ENCODE measurements around the gene CERS5. TPM values are rescaled to one million over a fixed set of nuclear protein-coding genes. Genes with fewer than 3 reads are reported as not detected.

The CERS5 gene
- total RNA-seq, 1 donor from 2014 or later = 48.0 TPM

GRCh38 chr12:50197297-50197727 is 30.1 kb upstream of the CERS5 start:
- Mint-ChIP-seq H3K9me3 (no peaks in the 10 kb centered on the region), H3K27ac (no peak overlapping the region), H3K36me3 (peaks cover 3% of the 10 kb centered on the region), H3K4me1 (no peaks in the 10 kb centered on the region), H3K4me3 (no peak overlapping the region), H3K27me3 (ENCODE audit: insufficient read depth, low read depth) (no peaks in the 10 kb centered on the region)
- H3K4me1 ChIP-seq = no peaks in the 10 kb centered on the region
- no peaks in the 10 kb centered on the region for H3F3A ChIP-seq (ENCODE audit: low read depth)
- no peak for DNase-seq (ENCODE audit: low spot score)
- H3K36me3 ChIP-seq = no peaks in the 10 kb centered on the region
- H3K79me2 ChIP-seq (ENCODE audit: low read depth) = no peaks in the 10 kb centered on the region
- no peak overlapping the region for H2AFZ ChIP-seq (replicated peaks)
- no peak overlapping the region for H3K9ac ChIP-seq
- no peak overlapping the region for H3K4me2 ChIP-seq
- no peak for TF ChIP-seq EZH2 (IDR thresholded peaks at IDR 0.05)
- TF ChIP-seq CTCF (IDR thresholded peaks at IDR 0.05) = no peak
- no peak for TF ChIP-seq EZH2phosphoT487 (IDR thresholded peaks at IDR 0.05)
- no peak overlapping the region for H3K27ac ChIP-seq
- no peaks in the 10 kb centered on the region for H3K9me3 ChIP-seq (ENCODE audit: low read depth)
- no peak overlapping the region for H3K4me3 ChIP-seq
- no peaks in the 10 kb centered on the region for H3K27me3 ChIP-seq
- H4K20me1 ChIP-seq (ENCODE audit: low read depth) = no peaks in the 10 kb centered on the region

GRCh38 chr12:50196537-50196936 is 29.4 kb upstream of the CERS5 start:
- H3K27me3 ChIP-seq = no peaks in the 10 kb centered on the region
- no peak overlapping the region for H3K27ac Mint-ChIP-seq
- no peak overlapping the region for H2AFZ ChIP-seq (replicated peaks)
- H3K9me3 Mint-ChIP-seq = no peaks in the 10 kb centered on the region
- no peaks in the 10 kb centered on the region for H3K4me1 Mint-ChIP-seq
- H3K4me3 ChIP-seq = no peak overlapping the region
- H3K79me2 ChIP-seq (ENCODE audit: low read depth) = no peaks in the 10 kb centered on the region
- no peak overlapping the region for H3K4me3 Mint-ChIP-seq
- H3K4me2 ChIP-seq = no peak overlapping the region
- H3K36me3 Mint-ChIP-seq = peaks cover 3% of the 10 kb centered on the region
- H4K20me1 ChIP-seq (ENCODE audit: low read depth) = no peaks in the 10 kb centered on the region
- H3K9ac ChIP-seq = no peak overlapping the region
- no peaks in the 10 kb centered on the region for H3K27me3 Mint-ChIP-seq (ENCODE audit: insufficient read depth, low read depth)
- H3K27ac ChIP-seq = no peak overlapping the region
- no peak for TF ChIP-seq EZH2phosphoT487 (IDR thresholded peaks at IDR 0.05)
- no peak for TF ChIP-seq CTCF (IDR thresholded peaks at IDR 0.05)
- no peak for TF ChIP-seq EZH2 (IDR thresholded peaks at IDR 0.05)
- no peaks in the 10 kb centered on the region for H3K9me3 ChIP-seq (ENCODE audit: low read depth)
- no peak for DNase-seq (ENCODE audit: low spot score)
- no peaks in the 10 kb centered on the region for H3K36me3 ChIP-seq
- no peaks in the 10 kb centered on the region for H3F3A ChIP-seq (ENCODE audit: low read depth)
- H3K4me1 ChIP-seq = no peaks in the 10 kb centered on the region

GRCh38 chr12:50195832-50196231 is 28.7 kb upstream of the CERS5 start:
- DNase-seq (ENCODE audit: low spot score) = no peak
- Histone ChIP-seq H2AFZ (replicated peaks) (no peak overlapping the region), H3K4me1 (no peaks in the 10 kb centered on the region), H3K36me3 (no peaks in the 10 kb centered on the region), H3K9ac (no peak overlapping the region), H3K4me2 (no peak overlapping the region), H3K27me3 (no peaks in the 10 kb centered on the region), H3K27ac (no peak overlapping the region), H4K20me1 (ENCODE audit: low read depth) (no peaks in the 10 kb centered on the region), H3K9me3 (ENCODE audit: low read depth) (no peaks in the 10 kb centered on the region), H3F3A (ENCODE audit: low read depth) (no peaks in the 10 kb centered on the region), H3K4me3 (no peak overlapping the region), H3K79me2 (ENCODE audit: low read depth) (no peaks in the 10 kb centered on the region)
- Mint-ChIP-seq H3K27me3 (ENCODE audit: insufficient read depth, low read depth) (no peaks in the 10 kb centered on the region), H3K36me3 (peaks cover 3% of the 10 kb centered on the region), H3K9me3 (no peaks in the 10 kb centered on the region), H3K4me3 (no peak overlapping the region), H3K4me1 (no peaks in the 10 kb centered on the region), H3K27ac (no peak overlapping the region)
- TF ChIP-seq CTCF (IDR thresholded peaks at IDR 0.05) (no peak), EZH2 (IDR thresholded peaks at IDR 0.05) (no peak), EZH2phosphoT487 (IDR thresholded peaks at IDR 0.05) (no peak)
